Measurements from ENCODE around the gene NT5M.

The NT5M gene

GRCh38 chr17:17289086-17289485 is 14.1 kb upstream of the NT5M start (continued):
- TF ChIP-seq CSRNP3 (CRISPR knock-in tag; IDR thresholded peaks at IDR 0.05): no peak
- TF ChIP-seq ZNF8 (CRISPR knock-in tag; IDR thresholded peaks at IDR 0.05): no peak
- TF ChIP-seq TSHZ2 (CRISPR knock-in tag; IDR thresholded peaks at IDR 0.05): no peak

GRCh38 chr17:17289701-17290100 is 13.5 kb upstream of the NT5M start:
- ATAC-seq: no peak
- TF ChIP-seq ZNF70 (CRISPR knock-in tag; IDR thresholded peaks at IDR 0.05) (no peak), TOX (CRISPR knock-in tag; IDR thresholded peaks at IDR 0.05; ENCODE audit: borderline replicate concordance) (no peak), ZNF565 (CRISPR knock-in tag; conservative IDR thresholded peaks at IDR 0.05; ENCODE audit: low read depth) (no peak), ISL1 (CRISPR knock-in tag; IDR thresholded peaks at IDR 0.05) (no peak), GLIS3 (CRISPR knock-in tag; IDR thresholded peaks at IDR 0.05) (no peak), TCF4 (CRISPR knock-in tag; IDR thresholded peaks at IDR 0.05; ENCODE audit: borderline replicate concordance) (no peak), ESRRG (CRISPR knock-in tag; IDR thresholded peaks at IDR 0.05) (no peak), ARNTL (CRISPR knock-in tag; IDR thresholded peaks at IDR 0.05; ENCODE audit: borderline replicate concordance, low read depth) (no peak), ZFP3 (CRISPR knock-in tag; IDR thresholded peaks at IDR 0.05) (no peak), ZNF8 (CRISPR knock-in tag; IDR thresholded peaks at IDR 0.05) (no peak), TSHZ2 (CRISPR knock-in tag; IDR thresholded peaks at IDR 0.05) (no peak), RARB (CRISPR knock-in tag; IDR thresholded peaks at IDR 0.05) (no peak), OSR1 (CRISPR knock-in tag; IDR thresholded peaks at IDR 0.05) (no peak), CSRNP3 (CRISPR knock-in tag; IDR thresholded peaks at IDR 0.05) (no peak), ZC3H10 (CRISPR knock-in tag; IDR thresholded peaks at IDR 0.05) (no peak), CSDC2 (CRISPR knock-in tag; IDR thresholded peaks at IDR 0.05) (no peak), PATZ1 (CRISPR knock-in tag; IDR thresholded peaks at IDR 0.05; ENCODE audit: borderline replicate concordance) (no peak), SNAI2 (CRISPR knock-in tag; IDR thresholded peaks at IDR 0.05) (no peak)

- no peak for ATAC-seq
- TF ChIP-seq PATZ1 (CRISPR knock-in tag; IDR thresholded peaks at IDR 0.05; ENCODE audit: borderline replicate concordance): no peak
- no peak for TF ChIP-seq ZC3H10 (CRISPR knock-in tag; IDR thresholded peaks at IDR 0.05)
- no peak for TF ChIP-seq GLIS3 (CRISPR knock-in tag; IDR thresholded peaks at IDR 0.05)
- TF ChIP-seq OSR1 (CRISPR knock-in tag; IDR thresholded peaks at IDR 0.05): no peak
- TF ChIP-seq RARB (CRISPR knock-in tag; IDR thresholded peaks at IDR 0.05): no peak
- no peak for TF ChIP-seq ZFP3 (CRISPR knock-in tag; IDR thresholded peaks at IDR 0.05)
- no peak for TF ChIP-seq PPARA (CRISPR knock-in tag; IDR thresholded peaks at IDR 0.05; ENCODE audit: borderline replicate concordance)
- no peak for TF ChIP-seq POU6F1 (CRISPR knock-in tag; IDR thresholded peaks at IDR 0.05; ENCODE audit: borderline replicate concordance, low read depth)
- no peak for TF ChIP-seq TOX (CRISPR knock-in tag; IDR thresholded peaks at IDR 0.05; ENCODE audit: borderline replicate concordance)
- no peak for TF ChIP-seq BACH2 (CRISPR knock-in tag; IDR thresholded peaks at IDR 0.05; ENCODE audit: borderline replicate concordance)
- no peak for TF ChIP-seq TCF4 (CRISPR knock-in tag; IDR thresholded peaks at IDR 0.05; ENCODE audit: borderline replicate concordance)
These were observed 8.0 kb upstream of the NT5M start for GRCh38 chr17:17295141-17295540.

All from SK-N-SH treated with all-trans-retinoic acid at 6 μM for 48 hours (cell line).